Right forelimb (tissue), 1 donor: ENCODE results near the gene BATF.
A peak's percentile ranks its signal among the peaks of the same experiment; 100 is the strongest.

Experiments used
- DNase-seq: peaks from one replicate; pipeline ENCODE4 v3.0.0-alpha.2; 2018

BATF gene

DNA sequence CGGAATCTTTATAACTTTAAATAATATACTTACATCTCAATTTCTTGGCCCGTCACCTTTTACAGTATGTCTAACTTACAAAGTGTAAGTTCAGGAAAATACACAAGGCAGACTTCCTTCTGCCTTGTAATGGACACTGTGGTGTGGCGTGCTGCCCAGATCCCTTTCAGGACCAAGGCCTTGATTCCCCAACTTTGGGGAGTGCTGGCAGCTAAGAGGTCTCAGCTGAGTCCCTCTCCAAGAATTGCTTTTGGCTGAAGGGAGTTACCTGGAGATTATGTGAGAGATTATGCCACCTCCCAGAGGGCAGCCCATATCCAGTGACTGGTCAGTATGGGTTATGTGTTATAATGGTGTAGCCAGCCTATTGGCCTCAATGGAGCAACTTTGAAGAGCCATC is 21.2 kb upstream of the BATF start:
- no peak for DNase-seq

GRCh38 chr14:75504411-75504810 is 17.9 kb upstream of the BATF start:
- DNase-seq = no peak

DNA sequence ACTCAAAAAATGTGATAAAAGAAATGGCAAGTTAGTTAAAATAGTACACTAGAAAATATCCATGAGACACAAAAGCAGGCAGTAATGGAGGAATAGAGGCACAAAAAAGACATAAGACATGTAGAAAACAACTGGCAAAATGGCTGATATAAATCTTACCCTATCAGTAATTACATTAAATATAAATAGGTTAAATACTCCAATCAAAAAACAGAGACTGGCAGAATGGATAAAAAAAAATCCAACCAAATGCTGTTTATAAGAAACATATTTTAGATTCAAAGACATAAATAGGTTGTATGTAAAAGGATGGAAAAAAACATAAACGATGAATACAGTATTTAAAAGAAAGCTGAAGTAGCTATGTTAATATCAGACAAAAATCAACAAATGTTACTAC is 15.3 kb upstream of the BATF start:
- no peak for DNase-seq

DNA sequence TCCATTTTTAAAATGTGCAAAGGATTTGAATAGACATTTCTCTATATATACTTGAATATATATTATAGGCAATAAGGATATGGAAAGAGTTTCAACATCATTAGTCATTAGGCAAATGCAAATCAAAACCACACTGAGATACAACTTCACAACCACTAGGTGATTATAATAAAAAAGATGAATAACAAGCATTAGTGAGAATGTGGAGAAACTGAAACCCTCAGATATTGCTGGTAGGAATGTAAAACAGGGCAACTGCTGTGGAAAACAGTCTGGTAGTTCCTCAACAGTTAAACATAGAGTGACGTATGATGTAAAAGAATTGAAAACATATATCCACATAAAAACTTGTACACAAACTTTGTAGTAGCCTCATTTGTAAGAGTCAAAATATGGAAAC is 11.7 kb upstream of the BATF start:
- no peak for DNase-seq

- no peak for DNase-seq
These were observed 11.1 kb upstream of the BATF start for GRCh38 chr14:75511201-75511600.

GRCh38 chr14:75513911-75514672 is 8.2 kb upstream of the BATF start:
- no peak for DNase-seq

GRCh38 chr14:75514673-75515628 is 7.3 kb upstream of the BATF start:
- peak; percentile 56 for DNase-seq

- no peak for DNase-seq
These were observed 6.7 kb upstream of the BATF start for GRCh38 chr14:75515629-75515996.

DNA sequence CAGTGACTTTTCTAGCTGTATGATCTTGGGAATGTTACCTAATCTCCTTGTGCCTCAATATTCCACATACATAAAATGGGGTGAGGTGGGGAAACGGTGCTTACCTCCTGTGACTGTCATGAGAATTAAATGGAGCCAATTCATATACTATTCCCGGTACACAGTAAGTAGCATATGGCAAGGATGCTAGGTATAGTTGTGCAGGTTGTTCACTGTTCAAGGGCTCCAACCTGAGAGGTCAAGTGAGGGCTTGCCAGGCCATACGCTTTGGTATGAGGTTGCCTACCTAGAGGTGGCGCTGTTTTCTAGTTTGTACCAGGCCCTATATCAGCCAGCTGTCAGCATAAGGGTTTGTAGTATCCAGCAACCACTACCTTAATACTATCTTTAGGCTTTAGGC is 3.6 kb upstream of the BATF start:
- no peak for DNase-seq

- no peak for DNase-seq
These were observed 2.9 kb upstream of the BATF start for GRCh38 chr14:75519394-75519793.

DNA sequence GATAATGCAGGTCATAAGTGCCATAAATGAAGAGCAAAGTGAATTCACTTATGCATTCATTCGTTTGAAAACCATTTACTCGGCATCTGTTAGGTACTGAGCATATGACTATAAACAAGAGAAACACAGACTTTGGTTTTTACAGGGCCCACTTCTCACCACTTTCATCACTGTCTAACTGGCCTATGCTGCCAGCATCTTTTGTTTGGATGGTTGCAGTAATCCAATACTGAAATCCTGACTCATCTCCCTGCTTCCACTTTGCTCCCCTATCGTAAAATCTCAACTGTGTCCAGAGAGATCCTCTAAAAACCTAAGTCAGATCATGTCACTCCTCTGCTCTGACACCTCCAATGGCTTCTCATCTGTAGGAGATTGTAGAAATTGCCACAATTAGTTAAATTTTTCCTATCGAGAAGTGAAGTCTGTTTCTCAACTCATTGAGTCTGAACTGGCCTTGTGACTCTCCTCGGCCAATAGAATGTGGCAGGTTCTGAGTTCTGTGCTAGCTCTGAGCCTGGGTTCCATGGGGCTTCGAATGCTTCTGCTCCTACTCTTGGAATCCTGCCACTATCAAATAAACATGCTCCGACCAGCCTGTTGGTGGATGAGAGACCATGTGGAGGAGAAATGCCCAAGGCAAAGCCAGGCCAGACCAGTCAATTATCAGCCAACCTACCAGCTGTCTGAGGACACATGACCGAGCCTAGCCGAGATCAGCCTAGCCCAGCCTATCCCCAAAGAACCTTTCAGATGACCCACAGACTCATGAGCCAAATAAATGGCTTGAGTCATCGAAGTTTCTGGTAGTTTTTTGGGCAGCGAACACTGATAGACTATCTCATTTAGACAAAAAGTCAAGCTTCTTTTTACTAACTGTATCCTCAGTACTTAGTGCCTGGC is 2.2 kb upstream of the BATF start:
- DNase-seq = no peak

DNA sequence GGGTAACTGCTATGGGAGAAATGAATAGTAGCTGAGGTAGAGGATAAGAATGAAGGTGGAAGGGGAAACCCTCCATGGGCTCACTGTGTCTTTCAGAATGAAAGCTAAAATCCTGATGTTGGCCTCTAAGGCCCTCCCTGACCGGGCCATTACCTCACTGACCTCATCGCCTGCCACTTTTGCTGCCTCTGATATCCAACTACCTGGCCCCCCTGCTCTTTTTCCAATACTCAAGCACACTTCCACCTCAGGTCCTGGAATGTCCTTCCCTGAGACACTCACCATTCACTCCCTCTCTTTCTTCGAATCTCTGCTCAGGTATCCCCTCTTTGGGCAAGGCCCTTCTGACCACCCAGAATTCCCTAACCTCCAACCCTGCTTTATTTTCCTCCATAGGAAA is 1.4 kb upstream of the BATF start:
- DNase-seq = no peak

GRCh38 chr14:75521415-75522199 is 662 bp upstream of the BATF start:
- DNase-seq = no peak

DNA sequence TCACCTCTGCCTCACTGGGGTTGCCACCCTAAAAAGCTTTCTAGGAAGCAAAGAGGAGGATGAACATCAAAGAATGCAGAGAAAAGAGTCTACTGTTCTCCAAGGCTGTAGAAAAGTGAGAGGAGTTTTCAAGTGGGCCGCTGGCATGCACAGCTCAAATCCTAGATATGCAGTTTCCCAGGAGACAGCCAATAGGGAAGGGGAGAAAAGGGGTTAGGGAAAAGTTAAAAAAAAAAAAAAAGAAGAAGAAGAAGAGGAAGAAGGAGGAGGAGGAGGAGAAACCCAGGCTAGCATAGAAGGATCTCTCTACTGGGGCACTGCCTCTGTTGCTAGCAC is 682 bp downstream of the BATF start:
- no peak for DNase-seq

GRCh38 chr14:75523771-75524171 is 1.5 kb downstream of the BATF start:
- no peak for DNase-seq

DNA sequence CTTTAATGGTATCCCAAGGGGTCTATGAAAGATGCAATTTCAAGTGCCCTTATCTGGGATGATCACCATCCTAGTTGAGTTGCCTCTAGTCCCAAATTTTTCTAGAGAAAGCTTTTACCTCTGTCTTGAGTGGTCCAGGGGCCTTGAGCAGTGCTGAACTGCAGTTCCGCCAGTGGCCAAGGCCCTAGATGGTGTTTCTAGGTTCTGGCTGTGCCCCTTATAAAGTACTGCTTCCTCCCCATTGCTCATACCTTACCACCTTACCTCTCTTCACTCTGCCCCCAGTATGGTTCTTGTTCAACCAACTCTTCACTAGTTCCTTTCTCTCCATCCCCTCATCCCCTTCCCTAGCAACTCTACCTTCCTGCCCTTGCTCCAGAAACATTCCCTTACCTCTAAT is 3.7 kb downstream of the BATF start:
- DNase-seq = no peak

DNA sequence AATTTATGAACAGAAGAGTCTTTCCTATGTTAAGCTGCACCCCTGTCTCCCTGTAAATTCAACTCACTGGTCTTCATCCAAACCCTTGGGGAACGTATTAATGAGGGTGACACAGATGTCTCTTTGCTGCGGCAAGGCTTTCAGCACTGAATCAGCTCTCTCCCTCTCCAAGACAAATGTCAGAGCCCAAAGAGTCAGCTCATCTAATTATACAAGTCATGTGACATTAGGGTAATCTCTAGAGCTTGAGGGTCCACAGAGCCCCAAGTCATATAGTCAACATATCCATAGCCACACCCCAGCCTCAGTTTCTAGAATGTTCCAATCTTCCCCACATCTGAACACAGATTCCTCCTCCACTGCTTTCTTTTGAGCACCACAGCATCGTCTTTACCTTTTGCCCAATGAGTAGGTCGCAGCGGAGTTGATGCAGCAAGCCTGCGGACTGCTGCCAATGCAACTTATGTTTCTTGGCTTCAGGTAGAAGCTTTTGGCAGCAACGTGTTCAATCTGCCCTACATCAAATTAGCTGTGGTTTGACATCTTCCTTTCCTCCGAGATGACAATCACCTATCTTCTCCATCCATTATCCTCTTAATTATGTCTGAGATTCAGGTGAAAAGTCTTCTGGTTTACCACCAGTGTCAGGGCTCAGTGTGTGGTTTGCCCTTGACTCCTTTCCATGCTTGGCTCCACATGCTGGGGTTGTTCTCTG is 5.3 kb downstream of the BATF start:
- no peak for DNase-seq

DNA sequence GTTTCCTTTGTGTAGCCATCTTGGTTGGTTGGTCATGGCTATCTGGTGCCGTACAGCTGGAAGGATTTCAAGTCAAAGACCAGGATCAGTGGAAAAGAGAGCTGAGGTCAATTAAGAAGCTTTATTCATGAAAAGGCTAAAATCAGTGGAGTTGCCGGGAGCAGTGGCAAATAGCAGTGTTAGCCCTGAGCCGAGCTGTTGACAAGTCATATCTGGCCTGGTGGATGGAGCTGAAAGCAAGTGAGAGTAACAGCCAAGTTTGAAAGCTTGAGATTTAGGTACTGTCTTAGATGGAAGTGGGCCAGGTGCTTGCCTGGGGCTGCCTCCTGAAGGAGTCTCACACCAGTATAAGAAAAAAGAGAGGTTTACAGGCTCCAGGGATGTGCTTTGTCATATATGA is 9.0 kb downstream of the BATF start:
- no peak for DNase-seq

GRCh38 chr14:75531660-75532317 is 9.5 kb downstream of the BATF start:
- no peak for DNase-seq

DNA sequence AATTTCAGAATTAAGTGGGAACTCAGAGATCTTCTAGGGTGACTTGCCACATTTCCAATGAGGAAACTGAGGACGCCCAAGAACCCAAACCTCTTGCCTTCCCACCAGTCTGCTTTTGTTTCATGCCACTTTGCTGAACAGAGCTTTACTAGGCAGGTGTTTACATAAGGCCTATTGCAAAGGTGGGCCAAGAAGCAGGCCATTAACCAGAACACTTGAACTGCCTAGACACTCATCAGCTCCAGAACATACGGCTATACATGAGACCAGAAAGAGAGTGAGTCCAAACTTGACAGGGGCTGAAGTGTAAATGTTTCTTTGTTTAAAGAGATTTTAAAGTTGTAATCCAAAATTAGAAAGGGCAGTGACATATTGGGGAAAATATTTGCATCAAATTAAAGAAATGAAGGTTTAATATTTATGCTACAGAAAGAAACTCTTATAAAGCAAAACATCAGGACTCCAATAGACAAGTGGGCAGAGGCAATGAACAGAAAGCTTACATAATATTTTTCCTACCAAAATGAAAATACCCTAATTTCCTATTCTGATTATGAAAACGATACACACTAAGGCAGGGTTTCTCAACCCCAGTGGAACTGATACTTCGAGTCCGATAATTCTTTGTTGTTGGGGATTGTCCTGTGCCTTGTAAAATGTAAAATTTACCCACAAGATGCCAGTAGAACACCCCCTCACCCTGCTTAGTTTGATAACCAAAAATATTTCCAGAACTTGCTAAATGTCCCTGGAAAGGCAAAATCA is 11.7 kb downstream of the BATF start:
- DNase-seq = no peak
